GM12875 (cell line): ENCODE measurements around the gene HTRA1.

Experiments used
- H3K4me3 ChIP-seq: one replicate; pipeline ENCODE4 v1.5.1; 2011; ENCODE audit warnings: low read depth, low read length, control low read depth
- TF ChIP-seq, protein P1 (sequence below): IDR thresholded peaks from 2 replicates; pipeline ENCODE4 v1.5.1; 2011; ENCODE audit warnings: low read depth, mild to moderate bottlenecking, control low read depth, inconsistent platforms, low read length, moderate library complexity, borderline replicate concordance; ENCODE audit not compliant: insufficient read depth

The HTRA1 gene

DNA sequence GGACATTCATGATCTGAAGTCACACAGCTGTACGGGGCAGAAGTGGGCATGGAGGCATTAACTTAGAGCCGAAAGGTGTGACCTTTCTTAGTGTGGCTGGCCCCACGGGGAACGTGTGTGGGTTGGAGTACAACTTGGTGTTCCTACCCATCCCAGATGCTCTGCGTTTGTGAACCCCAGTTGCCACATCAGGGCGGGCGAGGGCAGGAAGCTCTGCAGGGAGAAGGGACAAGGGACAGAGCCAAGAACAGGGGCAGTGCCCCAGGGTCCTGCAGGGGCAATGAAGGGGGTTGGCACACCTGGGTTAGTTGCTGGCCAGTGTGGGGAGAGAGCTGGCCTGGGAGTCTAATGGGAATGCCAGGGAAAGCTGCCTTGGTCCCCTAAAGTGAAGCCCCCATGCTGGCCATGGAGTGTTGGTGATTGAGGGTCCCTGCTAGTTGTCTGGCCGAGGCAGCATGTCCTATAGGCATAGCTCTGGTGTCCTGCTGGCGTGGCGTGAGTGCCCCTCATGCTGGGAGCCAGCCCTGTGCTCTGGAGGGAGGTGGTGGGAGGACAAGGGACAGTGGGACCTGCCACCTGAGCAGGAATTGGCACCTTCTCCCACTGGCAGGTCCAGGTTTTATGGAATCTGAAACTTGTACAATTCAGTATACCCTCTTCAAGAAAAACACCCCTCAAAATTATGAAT is 18.9 kb downstream of the HTRA1 start:
- TF ChIP-seq, protein P1, sequence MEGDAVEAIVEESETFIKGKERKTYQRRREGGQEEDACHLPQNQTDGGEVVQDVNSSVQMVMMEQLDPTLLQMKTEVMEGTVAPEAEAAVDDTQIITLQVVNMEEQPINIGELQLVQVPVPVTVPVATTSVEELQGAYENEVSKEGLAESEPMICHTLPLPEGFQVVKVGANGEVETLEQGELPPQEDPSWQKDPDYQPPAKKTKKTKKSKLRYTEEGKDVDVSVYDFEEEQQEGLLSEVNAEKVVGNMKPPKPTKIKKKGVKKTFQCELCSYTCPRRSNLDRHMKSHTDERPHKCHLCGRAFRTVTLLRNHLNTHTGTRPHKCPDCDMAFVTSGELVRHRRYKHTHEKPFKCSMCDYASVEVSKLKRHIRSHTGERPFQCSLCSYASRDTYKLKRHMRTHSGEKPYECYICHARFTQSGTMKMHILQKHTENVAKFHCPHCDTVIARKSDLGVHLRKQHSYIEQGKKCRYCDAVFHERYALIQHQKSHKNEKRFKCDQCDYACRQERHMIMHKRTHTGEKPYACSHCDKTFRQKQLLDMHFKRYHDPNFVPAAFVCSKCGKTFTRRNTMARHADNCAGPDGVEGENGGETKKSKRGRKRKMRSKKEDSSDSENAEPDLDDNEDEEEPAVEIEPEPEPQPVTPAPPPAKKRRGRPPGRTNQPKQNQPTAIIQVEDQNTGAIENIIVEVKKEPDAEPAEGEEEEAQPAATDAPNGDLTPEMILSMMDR: no peak
- H3K4me3 ChIP-seq: no peak overlapping the region

DNA sequence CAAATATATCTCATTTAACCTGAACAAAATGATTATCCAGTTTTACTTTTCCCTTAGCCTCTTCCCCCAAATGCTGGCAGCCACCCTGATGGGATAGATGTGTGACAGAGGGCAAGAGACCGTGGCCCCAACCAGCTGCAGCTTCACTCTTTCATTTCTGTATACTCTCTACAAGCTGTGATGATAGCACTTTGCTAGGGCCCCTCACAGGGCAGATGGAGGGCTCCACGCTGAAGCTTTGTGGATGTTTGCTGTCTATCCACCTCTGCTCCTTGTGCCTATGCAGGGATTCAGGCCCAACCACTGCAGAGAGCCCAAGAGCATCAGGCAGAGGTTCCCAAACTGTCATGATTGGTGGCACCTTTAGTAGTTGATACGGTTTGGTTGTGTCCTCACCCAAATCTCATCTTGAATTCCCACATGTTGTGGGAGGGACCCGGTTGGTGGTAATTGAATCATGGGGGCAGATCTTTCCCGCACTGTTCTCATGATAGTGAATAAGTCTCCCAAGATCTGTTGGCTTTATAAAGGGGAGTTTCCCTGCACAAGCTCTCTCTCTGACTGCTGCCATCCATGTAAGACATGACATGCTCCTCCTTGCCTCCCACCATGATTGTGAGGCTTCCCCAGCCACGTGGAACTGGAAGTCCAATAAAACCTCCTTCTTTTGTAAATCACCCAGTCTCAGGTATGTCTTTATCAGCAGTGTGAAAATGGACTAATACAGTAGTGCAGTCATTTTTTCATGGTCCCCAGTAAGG is 20.1 kb downstream of the HTRA1 start:
- TF ChIP-seq, protein P1: no peak
- H3K4me3 ChIP-seq: no peak overlapping the region

DNA sequence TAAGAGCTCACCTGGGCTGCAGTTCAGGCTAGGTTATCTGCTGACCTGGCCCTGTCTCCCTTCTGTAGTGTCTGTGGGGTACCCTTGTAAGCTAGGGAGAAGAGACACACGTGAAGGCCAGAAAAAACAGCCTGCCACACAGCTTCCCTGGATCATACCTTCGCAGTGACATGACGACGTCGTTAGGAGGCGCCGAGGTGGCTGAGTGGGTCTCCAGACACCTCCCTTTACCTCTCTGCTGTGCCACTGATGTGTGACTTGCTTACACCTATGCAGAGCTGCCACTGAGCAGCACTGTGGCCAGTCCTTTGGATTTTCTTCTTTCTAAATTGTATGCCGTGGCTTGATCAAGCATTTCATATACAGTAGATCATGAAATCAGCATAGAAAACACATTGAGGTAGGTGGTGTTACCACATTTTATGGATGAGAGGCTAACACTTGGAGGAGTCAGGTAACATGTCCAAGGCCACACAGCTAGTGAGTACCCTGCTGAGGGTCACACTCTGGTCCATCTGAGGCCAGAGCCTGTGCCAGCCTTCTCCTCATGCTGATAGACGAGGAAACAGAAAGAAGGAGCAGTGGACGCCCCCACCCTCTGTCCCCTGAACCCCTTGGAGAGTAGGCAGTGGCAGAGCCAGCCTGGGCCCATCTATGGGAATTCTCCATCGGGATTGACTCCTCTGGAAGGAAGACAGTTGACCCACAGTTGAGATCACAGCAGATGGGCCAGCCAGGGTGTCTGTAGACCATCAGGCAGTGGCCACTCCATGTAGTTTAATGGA is 23.1 kb downstream of the HTRA1 start:
- no peak overlapping the region for H3K4me3 ChIP-seq
- TF ChIP-seq, protein P1: no peak

DNA sequence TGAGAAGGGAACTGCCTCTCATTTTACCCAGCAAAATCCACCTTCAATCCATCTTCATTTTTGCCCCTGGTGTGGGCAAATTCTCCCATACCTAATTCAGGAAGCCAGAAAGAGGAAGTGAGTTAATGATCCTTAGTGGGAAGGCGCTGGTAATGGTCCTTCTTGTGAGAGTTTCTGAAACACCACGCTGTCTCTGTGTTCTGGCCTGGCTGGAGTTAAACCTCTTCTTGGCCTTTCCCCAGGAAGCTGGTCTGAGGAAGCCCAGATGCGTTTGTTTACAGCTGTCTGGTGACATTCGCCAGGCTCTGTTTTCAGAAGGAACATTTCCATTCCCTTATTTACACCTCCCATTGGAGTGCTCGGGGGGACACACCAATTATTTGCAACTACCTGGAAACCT is 24.3 kb downstream of the HTRA1 start:
- TF ChIP-seq, protein P1: no peak
- H3K4me3 ChIP-seq: no peak overlapping the region

DNA sequence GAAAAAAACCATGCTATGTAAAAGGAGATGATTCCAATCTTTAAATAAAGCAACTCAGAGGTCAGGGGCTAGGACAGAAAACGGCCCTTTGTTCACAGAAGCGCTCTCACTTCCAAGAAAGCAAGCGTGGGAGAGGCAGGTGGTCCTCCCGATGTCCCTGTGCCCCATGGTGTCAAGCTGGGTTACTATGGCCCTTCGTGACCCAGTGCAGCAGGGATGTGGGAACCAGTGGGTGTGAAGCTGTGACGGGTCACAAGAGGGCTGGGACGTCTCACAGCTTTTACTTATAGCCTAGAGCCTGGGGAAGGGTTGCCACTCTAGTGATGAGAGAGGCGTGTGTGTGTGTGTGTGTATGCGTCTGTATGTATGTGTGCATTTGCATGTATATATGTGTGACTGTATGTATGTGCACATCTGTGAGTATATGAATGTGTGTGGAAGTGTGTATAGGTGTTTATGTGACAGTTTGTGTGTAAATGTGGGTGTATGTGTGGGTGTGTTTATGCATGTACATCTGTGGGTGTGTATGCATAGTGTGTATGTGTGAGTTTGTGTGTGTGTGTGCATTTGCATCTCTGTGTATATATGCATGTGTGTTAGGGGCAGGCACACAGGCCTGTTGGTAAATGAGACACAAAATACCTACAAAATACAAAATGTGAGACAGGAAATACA is 25.2 kb downstream of the HTRA1 start:
- H3K4me3 ChIP-seq: no peak overlapping the region
- TF ChIP-seq, protein P1: no peak

DNA sequence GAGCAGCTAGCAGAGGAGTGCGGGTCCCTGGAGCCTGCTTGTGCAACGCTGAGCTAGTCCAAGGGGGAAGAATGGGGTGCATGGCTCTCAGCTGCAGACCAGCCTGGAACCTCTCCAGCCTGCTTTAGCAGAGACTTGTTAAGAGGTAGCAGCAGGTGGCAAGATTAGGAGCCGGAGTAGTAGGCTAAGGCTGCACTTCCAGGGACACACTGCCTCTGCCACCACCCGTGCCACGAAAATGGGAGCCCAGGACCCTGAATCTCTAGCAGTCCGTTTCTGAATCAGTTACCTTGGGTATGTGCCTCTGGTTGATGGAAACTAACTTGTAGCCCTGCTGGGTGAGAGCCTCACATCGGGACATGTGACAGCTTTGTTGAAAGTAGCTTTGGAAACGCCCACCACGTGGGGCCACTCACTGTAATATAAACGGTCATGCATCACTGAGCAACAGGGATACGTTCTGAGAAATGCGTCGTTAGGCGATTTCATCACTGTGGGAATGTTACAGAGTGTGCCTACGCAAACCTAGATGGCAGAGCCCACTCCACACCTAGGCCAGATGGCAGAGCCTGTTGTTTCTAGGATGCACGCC is 25.9 kb downstream of the HTRA1 start:
- TF ChIP-seq, protein P1: no peak

More for the DNA sequence above, 25.9 kb downstream of the HTRA1 start:
- no peak overlapping the region for H3K4me3 ChIP-seq
